HEK293 (cell line): Measurements from ENCODE around the gene OR51L1.

Experiments
- CTCF ChIA-PET: fragments of 350-600 bp; formaldehyde crosslinking; extraction: SDS; loops from one replicate; lab custom pipeline; 2021; ENCODE audit warnings: antibody characterized with exemption; lab: Yijun Ruan, JAX
- POLR2A ChIA-PET: fragments of 300-600 bp; formaldehyde crosslinking; extraction: SDS; loops from one replicate; lab custom pipeline; 2020; ENCODE audit warnings: antibody characterized with exemption, inconsistent platforms; lab: Yijun Ruan, JAX
- H3K27ac ChIP-seq: fragments of 200-500 bp; sonication (Bioruptor generic); 2 replicates; pipeline ENCODE4 v1.5.1; 2014; ENCODE audit warnings: low read depth, low read length, control low read depth, inconsistent platforms; ENCODE audit errors: extremely low read depth
- H3K36me3 ChIP-seq, 2 experiments: fragments of 200-500 bp in 1 of 2; sonication (Bioruptor generic) in 1 of 2; 1 replicate in 1 of 2; 2 replicates in 1 of 2; pipeline ENCODE4 v1.5.1; 2014 to 2017; ENCODE audit warnings: inconsistent platforms in 2 of 2, low read length in 2 of 2; ENCODE audit not compliant: control insufficient read depth in 2 of 2, insufficient read depth in 1 of 2
- H3K4me1 ChIP-seq: fragments of 200-500 bp; sonication (Bioruptor generic); 2 replicates; pipeline ENCODE4 v1.5.1; 2014; ENCODE audit warnings: mild to moderate bottlenecking, low read length, inconsistent platforms; ENCODE audit not compliant: control insufficient read depth, insufficient read depth
- H3K4me3 ChIP-seq: 2 replicates; pipeline ENCODE4 v1.5.1; 2011; ENCODE audit warnings: low read depth, mild to moderate bottlenecking, control low read depth, low read length, moderate library complexity
- H3K9me3 ChIP-seq: fragments of 200-500 bp; sonication (Bioruptor generic); 2 replicates; pipeline ENCODE4 v1.5.1; 2014; ENCODE audit warnings: low read depth, low read length, inconsistent platforms; ENCODE audit not compliant: control insufficient read depth, insufficient read depth
- BCL11B ChIP-seq: fragments of 450-650 bp; formaldehyde crosslinking; IDR thresholded peaks from 2 replicates; pipeline ENCODE4 v1.5.1; 2016; ENCODE audit warnings: low read depth, missing biosample characterization, missing genetic modification characterization
- ZFP41 ChIP-seq: fragments of 450-650 bp; formaldehyde crosslinking; IDR thresholded peaks from 2 replicates; pipeline ENCODE4 v1.5.1; 2016; ENCODE audit warnings: missing biosample characterization, missing genetic modification characterization, borderline replicate concordance
- ZNF16 ChIP-seq: fragments of 450-650 bp; formaldehyde crosslinking; IDR thresholded peaks from 2 replicates; pipeline ENCODE4 v1.5.1; 2016; ENCODE audit warnings: low read depth, missing biosample characterization, missing genetic modification characterization
- ZNF184 ChIP-seq: fragments of 450-650 bp; IDR thresholded peaks from 2 replicates; pipeline ENCODE4 v1.5.1; 2018; ENCODE audit warnings: missing biosample characterization, mild to moderate bottlenecking, missing genetic modification characterization
- ZNF211 ChIP-seq: fragments of 450-650 bp; formaldehyde crosslinking; IDR thresholded peaks from 2 replicates; pipeline ENCODE4 v1.5.1; 2016; ENCODE audit warnings: low read depth, missing biosample characterization, missing genetic modification characterization
- ZNF311 ChIP-seq: fragments of 450-650 bp; formaldehyde crosslinking; IDR thresholded peaks from 2 replicates; pipeline ENCODE4 v1.5.1; 2017; ENCODE audit warnings: missing biosample characterization, missing genetic modification characterization, borderline replicate concordance
- ZNF391 ChIP-seq: fragments of 450-650 bp; formaldehyde crosslinking; IDR thresholded peaks from 2 replicates; pipeline ENCODE4 v1.5.1; 2016; ENCODE audit warnings: low read depth, missing biosample characterization, missing genetic modification characterization, borderline replicate concordance
- ZNF548 ChIP-seq: fragments of 450-650 bp; formaldehyde crosslinking; IDR thresholded peaks from 2 replicates; pipeline ENCODE4 v1.5.1; 2016; ENCODE audit warnings: missing biosample characterization, missing genetic modification characterization
- ZNF560 ChIP-seq: fragments of 450-650 bp; formaldehyde crosslinking; IDR thresholded peaks from 2 replicates; pipeline ENCODE4 v1.5.1; 2017; ENCODE audit warnings: missing biosample characterization, missing genetic modification characterization, borderline replicate concordance
- ZNF571 ChIP-seq: fragments of 450-650 bp; formaldehyde crosslinking; IDR thresholded peaks from 2 replicates; pipeline ENCODE4 v1.5.0; 2017; ENCODE audit warnings: missing biosample characterization, missing genetic modification characterization

The OR51L1 gene

GRCh38 chr11:5046754-5047330 lies 52.2 kb downstream of the OR51L1 start:
- TF ChIP-seq ZFP41 (no peak), ZNF548 (tag by site-specific recombination) (no peak), ZNF391 (tag by site-specific recombination) (no peak), ZNF571 (no peak), ZNF16 (tag by site-specific recombination) (no peak), ZNF184 (no peak), ZNF211 (no peak), BCL11B (tag by site-specific recombination) (no peak), ZNF311 (tag by site-specific recombination) (no peak), ZNF560 (tag by site-specific recombination) (no peak)
- no peaks in the 10 kb centered on the region for H3K36me3 ChIP-seq
- POLR2A ChIA-PET = no interaction called here
- no peak overlapping the region for H3K27ac ChIP-seq
- no peak overlapping the region for H3K4me3 ChIP-seq
- CTCF ChIA-PET = no interaction called here
- no peaks in the 10 kb centered on the region for H3K9me3 ChIP-seq
- H3K4me1 ChIP-seq = no peaks in the 10 kb centered on the region
